Body of pancreas (tissue), 4 donors: Measurements from ENCODE around the gene IFT122. TPM values are rescaled to one million over a fixed set of nuclear protein-coding genes. Genes with fewer than 3 reads are reported as not detected.
A peak's percentile ranks its signal among the peaks of the same experiment; 100 is the strongest.
"Not testable (repeated sequence)": the region's sequence is repeated elsewhere in the genome, so short reads cannot be mapped to it uniquely, and the experiment has no call there.

Experiments used
- ATAC-seq: fragments of 150-250 bp; one replicate; pipeline ENCODE4 v1.9.1; 2016
- DNase-seq, 4 donors: peaks; one replicate each; pipeline ENCODE4 v3.0.0-alpha.2; 2019
- H3K27ac ChIP-seq, 4 donors: fragments of 200-600 bp; sonication (generic); 1 replicate in 3 of 4; 2 replicates in 1 of 4; pipeline versions ENCODE4 v1.5.1 to v1.6.1; 2016 to 2019; ENCODE audit warnings: mild to moderate bottlenecking in 1 of 4, mixed read lengths in 1 of 4, moderate library complexity in 1 of 4
- H3K27me3 ChIP-seq, 2 donors: fragments of 200-600 bp; sonication (generic); one replicate each; pipeline ENCODE4 v1.6.0; 2016; ENCODE audit warnings: mild to moderate bottlenecking in 1 of 2
- H3K36me3 ChIP-seq, 2 donors: fragments of 200-600 bp; sonication (generic); replicated peaks in 1 of 2; 2 replicates each; pipeline ENCODE4 v1.5.1; 2016; ENCODE audit warnings: low read depth in 2 of 2; ENCODE audit not compliant: insufficient read depth in 1 of 2
- H3K4me1 ChIP-seq: fragments of 200-600 bp; sonication (generic); one replicate; pipeline ENCODE4 v1.6.0; 2016
- H3K4me3 ChIP-seq, 2 donors: fragments of 200-600 bp; sonication (generic); 1 replicate in 1 of 2; 2 replicates in 1 of 2; pipeline ENCODE4 v1.5.1; 2016 to 2019
- H3K9me3 ChIP-seq, 3 donors: fragments of 200-600 bp; sonication (generic); 1 replicate in 2 of 3; 2 replicates in 1 of 3; pipeline ENCODE4 v1.5.1; 2016
- POLR2A ChIP-seq, 3 donors: fragments of 450-650 bp; IDR thresholded peaks; one replicate each; pipeline ENCODE4 v1.6.1; 2016; ENCODE audit warnings: antibody characterized with exemption in 3 of 3, mild to moderate bottlenecking in 2 of 3
- WGBS, 2 donors: methylation state at CpG; one replicate each; pipeline ENCODE4 v1.1.5; 2017; 5-methylcytosine and 5-hydroxymethylcytosine counted together
- intact Hi-C: fragments of 100-400 bp; cut with DNase I; formaldehyde crosslinking; loops from one replicate; pipeline ENCODE4 v1.15.1; 2023
- total RNA-seq, 2 donors: library from RNA; depleted of rRNA; stranded (reverse); fragments of >200 nt; gene quantifications; one replicate each; pipeline ENCODE4 v1.1.0, GENCODE V29; 2016
- TF ChIP-seq, protein P1 (sequence below), 7 experiments: fragments of 450-650 bp in 4 of 7; fragments of 200-600 bp in 3 of 7; sonication (generic) in 3 of 7; IDR thresholded peaks; one replicate each; pipeline ENCODE4 v1.5.1; 2016 to 2019; ENCODE audit warnings: antibody characterized with exemption in 7 of 7

Gene IFT122, protein sequence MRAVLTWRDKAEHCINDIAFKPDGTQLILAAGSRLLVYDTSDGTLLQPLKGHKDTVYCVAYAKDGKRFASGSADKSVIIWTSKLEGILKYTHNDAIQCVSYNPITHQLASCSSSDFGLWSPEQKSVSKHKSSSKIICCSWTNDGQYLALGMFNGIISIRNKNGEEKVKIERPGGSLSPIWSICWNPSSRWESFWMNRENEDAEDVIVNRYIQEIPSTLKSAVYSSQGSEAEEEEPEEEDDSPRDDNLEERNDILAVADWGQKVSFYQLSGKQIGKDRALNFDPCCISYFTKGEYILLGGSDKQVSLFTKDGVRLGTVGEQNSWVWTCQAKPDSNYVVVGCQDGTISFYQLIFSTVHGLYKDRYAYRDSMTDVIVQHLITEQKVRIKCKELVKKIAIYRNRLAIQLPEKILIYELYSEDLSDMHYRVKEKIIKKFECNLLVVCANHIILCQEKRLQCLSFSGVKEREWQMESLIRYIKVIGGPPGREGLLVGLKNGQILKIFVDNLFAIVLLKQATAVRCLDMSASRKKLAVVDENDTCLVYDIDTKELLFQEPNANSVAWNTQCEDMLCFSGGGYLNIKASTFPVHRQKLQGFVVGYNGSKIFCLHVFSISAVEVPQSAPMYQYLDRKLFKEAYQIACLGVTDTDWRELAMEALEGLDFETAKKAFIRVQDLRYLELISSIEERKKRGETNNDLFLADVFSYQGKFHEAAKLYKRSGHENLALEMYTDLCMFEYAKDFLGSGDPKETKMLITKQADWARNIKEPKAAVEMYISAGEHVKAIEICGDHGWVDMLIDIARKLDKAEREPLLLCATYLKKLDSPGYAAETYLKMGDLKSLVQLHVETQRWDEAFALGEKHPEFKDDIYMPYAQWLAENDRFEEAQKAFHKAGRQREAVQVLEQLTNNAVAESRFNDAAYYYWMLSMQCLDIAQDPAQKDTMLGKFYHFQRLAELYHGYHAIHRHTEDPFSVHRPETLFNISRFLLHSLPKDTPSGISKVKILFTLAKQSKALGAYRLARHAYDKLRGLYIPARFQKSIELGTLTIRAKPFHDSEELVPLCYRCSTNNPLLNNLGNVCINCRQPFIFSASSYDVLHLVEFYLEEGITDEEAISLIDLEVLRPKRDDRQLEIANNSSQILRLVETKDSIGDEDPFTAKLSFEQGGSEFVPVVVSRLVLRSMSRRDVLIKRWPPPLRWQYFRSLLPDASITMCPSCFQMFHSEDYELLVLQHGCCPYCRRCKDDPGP
- total RNA-seq, result 10 to 100 TPM; 10.5 to 34.8 TPM

DNA sequence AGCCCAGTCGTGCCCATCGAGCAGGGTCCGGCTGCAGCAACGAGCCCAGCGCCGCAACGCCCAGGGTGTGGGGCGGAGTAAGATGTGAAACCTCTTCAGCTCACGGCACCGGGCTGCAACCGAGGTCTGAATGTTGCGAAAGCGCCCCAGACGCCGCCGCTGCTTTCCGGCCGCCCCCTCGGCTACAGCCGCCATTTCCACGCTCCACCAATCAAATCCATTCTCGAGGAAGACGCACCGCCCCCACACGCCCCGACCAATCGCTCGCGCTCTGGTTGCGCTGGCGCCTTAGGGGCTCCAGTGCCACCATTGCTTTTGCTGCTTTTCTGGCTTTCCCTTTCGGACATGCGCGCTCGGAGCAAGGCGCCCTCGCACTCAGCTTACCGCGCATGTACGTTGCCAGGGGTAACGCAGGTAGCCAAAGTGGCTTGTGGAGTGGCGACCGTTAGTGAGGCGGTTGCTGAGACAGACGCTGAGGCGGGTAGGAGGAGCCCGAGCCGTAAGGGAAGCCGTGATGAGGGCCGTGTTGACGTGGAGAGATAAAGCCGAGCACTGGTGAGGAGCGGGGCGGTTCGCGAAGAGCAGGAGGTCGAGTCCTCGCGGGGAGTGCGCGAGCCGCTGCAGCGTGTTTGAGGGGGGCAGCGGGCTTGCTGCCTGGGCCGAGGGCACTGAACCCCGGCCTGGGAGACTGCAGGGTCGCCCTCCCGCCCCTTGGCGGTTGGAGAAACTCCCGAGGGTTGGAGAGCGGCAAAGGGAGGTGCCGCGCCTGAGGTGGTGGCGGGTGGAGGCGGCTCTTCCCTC lies at the start of gene IFT122, which contains the start of gene MBD4:
IFT122 (plus strand) TSS at position 408 of the 801 bp plus-strand sequence; CDS start at position 515, 107 bp downstream.
MBD4 (minus strand) TSS at position 132 of the 801 bp plus-strand sequence; CDS start at position 17, 115 bp downstream.
- ATAC-seq (peak; percentile 91), DNase-seq (peak; percentile 97 to 99 (median 98))
- Histone ChIP-seq H3K27me3 (no peaks in the 10 kb centered on the region), H3K4me1 (peaks cover 76% of the 10 kb centered on the region), H3K9me3 (no peaks in the 10 kb centered on the region), H3K4me3 (peak within 1 kb of the TSS; percentile 61 to 64), H3K36me3 (no peaks in the 10 kb centered on the region), H3K27ac (peak within 1 kb of the TSS; percentile 83 to 93 (median 89))
- WGBS, 2 donors, result 0% methylated on average over 51 to 75 of the region's 75 CpGs
- intact Hi-C loops, result no loop called here
- TF ChIP-seq POLR2A (IDR thresholded peaks at IDR 0.05), result peak; percentile 55 to 94 (median 90)
- TF ChIP-seq, protein P1, sequence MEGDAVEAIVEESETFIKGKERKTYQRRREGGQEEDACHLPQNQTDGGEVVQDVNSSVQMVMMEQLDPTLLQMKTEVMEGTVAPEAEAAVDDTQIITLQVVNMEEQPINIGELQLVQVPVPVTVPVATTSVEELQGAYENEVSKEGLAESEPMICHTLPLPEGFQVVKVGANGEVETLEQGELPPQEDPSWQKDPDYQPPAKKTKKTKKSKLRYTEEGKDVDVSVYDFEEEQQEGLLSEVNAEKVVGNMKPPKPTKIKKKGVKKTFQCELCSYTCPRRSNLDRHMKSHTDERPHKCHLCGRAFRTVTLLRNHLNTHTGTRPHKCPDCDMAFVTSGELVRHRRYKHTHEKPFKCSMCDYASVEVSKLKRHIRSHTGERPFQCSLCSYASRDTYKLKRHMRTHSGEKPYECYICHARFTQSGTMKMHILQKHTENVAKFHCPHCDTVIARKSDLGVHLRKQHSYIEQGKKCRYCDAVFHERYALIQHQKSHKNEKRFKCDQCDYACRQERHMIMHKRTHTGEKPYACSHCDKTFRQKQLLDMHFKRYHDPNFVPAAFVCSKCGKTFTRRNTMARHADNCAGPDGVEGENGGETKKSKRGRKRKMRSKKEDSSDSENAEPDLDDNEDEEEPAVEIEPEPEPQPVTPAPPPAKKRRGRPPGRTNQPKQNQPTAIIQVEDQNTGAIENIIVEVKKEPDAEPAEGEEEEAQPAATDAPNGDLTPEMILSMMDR (IDR thresholded peaks at IDR 0.05), result no peak

DNA sequence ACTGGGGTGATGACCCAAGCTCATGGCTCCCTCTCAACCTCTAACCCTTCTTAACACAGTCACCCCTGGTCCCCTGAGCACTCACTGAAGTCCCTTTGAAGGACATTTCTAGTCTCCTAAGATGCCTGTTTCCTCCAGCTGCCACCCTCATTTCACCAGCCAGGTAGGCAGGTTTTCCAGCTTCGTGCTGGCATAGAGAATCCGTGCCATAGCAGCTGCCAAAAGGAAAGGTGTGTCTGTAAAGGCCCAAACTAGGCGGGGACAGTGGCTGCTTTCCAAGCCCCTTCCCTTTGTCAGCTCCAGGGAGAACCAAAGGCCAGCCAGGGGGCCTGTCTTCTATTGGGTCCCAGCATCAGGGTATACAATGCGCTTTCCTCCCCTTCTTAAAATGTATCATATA lies 48.4 kb upstream of the IFT122 start:
- H3K9me3 ChIP-seq, H3K27ac ChIP-seq, DNase-seq, H3K27me3 ChIP-seq, H3K4me1 ChIP-seq, H3K4me3 ChIP-seq, ATAC-seq, intact Hi-C loops: not testable (repeated sequence)
- WGBS, 2 donors, result 93 to 95% methylated on average over 4 of the region's 4 CpGs
- H3K36me3 ChIP-seq, result peaks cover 0 to 20% of the 10 kb centered on the region in 2 donors

DNA sequence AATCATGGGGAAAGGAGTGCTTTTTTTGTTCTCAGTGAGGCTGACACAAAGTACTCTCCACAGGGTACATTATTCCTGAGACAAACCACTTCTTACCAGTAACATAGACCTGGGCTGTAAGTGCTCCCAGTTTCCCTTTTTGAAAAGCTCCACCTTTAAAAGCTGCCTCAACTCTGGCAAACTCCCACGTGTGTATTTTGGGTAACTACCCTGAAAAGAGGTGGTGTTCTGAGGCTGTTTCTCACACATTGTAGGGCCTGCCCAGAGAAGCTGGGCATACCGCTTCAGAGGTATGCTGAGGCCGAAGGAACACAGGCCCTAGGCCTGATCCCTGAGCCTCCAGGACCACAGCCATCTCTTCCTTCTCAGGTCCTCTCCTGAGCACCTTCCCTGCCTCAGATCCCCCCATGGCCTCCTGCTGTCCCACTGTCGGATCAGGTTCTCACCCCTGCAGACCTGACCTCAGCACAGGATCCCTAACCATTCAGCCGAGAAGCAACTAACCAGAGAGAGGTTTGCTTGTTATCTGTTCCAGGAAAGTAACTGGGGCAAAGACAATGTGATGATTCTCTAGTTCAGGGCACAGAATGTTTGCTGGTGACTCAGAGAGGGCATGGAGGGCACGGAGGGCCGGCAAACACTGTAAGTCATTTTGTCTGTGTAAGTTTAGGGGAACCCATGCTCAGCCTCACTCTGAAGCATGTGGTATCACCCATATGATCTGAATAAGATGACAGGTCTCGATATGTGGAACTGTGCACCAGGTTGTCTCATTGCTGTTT lies 47.7 kb upstream of the IFT122 start:
- H3K9me3 ChIP-seq, H3K4me1 ChIP-seq, H3K4me3 ChIP-seq, ATAC-seq, H3K27me3 ChIP-seq, intact Hi-C loops, DNase-seq, H3K27ac ChIP-seq: not testable (repeated sequence)
- WGBS, 2 donors, result 78% methylated on average over 6 of the region's 8 CpGs; no CpG with 5 or more reads in 1 of the 2 donors
- H3K36me3 ChIP-seq, result peaks cover 0 to 20% of the 10 kb centered on the region in 2 donors

DNA sequence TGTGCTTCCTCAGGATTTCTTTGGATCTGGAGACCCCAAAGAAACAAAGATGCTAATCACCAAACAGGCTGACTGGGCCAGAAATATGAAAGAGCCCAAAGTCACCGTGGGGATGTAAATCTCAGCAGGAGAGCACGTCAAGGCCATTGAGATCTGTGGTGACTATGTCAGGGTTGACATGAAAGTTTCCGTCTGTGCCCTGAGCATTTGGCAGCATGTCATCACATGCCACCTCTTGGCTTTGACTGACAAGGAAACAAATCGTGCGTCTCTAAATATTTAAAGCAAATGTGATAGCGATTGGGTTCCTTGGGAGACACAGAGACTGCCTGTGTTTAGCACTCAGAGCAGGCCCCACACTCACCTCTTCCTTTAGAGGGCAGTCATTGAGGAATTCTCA lies 46.8 kb upstream of the IFT122 start:
- ATAC-seq (no peak), DNase-seq (no peak)
- TF ChIP-seq POLR2A (IDR thresholded peaks at IDR 0.05), result no peak
- TF ChIP-seq, protein P1 (IDR thresholded peaks at IDR 0.05), result no peak
- no peaks in the 10 kb centered on the region for H3K9me3 ChIP-seq
- H3K27ac ChIP-seq, result no peak overlapping the region
- WGBS, 2 donors, result 46 to 48% methylated on average over 6 of the region's 6 CpGs
- peaks cover 14% of the 10 kb centered on the region for H3K4me1 ChIP-seq
- H3K4me3 ChIP-seq, result no peak overlapping the region
- H3K36me3 ChIP-seq, result peaks cover 0 to 20% of the 10 kb centered on the region in 2 donors
- H3K27me3 ChIP-seq, result no peaks in the 10 kb centered on the region
- intact Hi-C loops, result no loop called here

DNA sequence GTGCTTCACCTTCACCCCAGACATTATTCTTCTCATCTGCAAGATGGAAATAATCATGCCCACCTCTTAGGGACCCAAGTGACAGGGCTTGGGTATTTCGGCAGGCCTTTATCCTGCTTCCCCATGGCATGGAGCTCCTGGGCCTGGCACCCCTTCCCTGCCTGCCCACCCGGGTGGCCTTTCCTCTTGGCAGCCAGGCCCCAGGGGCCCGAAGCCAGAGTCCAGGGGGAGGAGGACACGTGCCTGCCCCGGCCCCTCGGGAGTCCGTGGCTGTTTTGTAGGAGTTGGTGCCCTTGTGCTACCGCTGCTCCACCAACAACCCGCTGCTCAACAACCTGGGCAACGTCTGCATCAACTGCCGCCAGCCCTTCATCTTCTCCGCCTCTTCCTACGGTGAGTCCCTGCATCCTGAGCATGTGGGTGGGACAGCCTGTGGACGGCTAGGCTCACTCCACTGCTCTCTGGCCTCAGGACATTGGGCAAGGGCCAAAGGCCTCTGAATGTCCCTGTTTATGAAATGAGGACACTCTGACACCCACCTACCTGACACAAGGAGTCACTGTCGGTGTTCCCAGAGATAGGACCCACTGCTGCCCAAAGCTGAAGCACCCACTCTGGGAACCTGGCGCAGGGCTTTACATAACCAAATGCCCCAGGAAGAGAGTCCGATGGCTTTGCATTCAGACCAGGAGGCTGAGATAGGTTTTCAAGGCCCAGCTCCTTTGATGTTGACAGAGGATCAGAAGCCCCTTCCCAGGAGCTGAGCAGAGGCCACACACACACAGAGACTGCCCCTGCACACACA lies 46.1 kb upstream of the IFT122 start:
- H3K9me3 ChIP-seq, intact Hi-C loops, H3K27ac ChIP-seq, ATAC-seq, DNase-seq, H3K4me3 ChIP-seq, H3K27me3 ChIP-seq: not testable (repeated sequence)
- WGBS, 2 donors, result 67 to 84% methylated on average over 3 to 13 of the region's 17 CpGs
- Histone ChIP-seq H3K4me1 (peaks cover 19% of the 10 kb centered on the region), H3K36me3 (peaks cover 0 to 18% of the 10 kb centered on the region in 2 donors)
